ENCODE measurements around the gene CCT5.
"Not testable (repeated sequence)": the region's sequence is repeated elsewhere in the genome, so short reads cannot be mapped to it uniquely, and the experiment has no call there.

DNA sequence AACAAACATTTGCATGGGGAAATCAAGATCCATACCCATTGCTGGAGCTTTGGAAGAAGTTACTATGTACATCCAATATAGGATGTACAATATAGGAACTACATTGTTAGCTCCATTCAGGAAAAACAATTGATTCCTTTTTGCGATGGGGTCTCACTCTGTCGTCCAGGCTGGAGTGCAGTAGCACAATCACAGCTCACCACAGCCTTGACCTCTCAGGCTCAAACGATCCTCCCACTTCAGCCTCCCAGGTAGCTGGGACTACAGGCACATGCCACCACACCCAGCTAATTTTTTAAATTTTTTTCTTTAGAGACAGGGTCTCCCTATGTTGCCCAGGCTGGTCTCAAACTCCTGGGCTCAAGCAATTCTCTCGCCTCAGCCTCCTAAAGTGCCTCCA is 2.9 kb upstream of the CCT5 start:
- not testable (repeated sequence) for TF ChIP-seq POLR2A (IDR thresholded peaks at IDR 0.05)
- TF ChIP-seq, protein P1, sequence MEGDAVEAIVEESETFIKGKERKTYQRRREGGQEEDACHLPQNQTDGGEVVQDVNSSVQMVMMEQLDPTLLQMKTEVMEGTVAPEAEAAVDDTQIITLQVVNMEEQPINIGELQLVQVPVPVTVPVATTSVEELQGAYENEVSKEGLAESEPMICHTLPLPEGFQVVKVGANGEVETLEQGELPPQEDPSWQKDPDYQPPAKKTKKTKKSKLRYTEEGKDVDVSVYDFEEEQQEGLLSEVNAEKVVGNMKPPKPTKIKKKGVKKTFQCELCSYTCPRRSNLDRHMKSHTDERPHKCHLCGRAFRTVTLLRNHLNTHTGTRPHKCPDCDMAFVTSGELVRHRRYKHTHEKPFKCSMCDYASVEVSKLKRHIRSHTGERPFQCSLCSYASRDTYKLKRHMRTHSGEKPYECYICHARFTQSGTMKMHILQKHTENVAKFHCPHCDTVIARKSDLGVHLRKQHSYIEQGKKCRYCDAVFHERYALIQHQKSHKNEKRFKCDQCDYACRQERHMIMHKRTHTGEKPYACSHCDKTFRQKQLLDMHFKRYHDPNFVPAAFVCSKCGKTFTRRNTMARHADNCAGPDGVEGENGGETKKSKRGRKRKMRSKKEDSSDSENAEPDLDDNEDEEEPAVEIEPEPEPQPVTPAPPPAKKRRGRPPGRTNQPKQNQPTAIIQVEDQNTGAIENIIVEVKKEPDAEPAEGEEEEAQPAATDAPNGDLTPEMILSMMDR (IDR thresholded peaks at IDR 0.05), result not testable (repeated sequence)
